K562 (cell line): ENCODE results near the gene MAGI1. TPM values are rescaled to one million over a fixed set of nuclear protein-coding genes. Genes with fewer than 3 reads are reported as not detected.

Source experiments
- ATAC-seq: fragments of 200-7000 bp; cut with Tn5 transposase; 3 replicates; pipeline ENCODE4 v1.9.1; 2020; ENCODE audit warnings: moderate library complexity
- BruUV-seq: library from RNA; stranded (reverse); fragments of 400-500 nt; replicated peaks from 2 replicates; lab custom pipeline; 2021; lab: Mats Ljungman, UMichigan
- CTCF ChIA-PET: fragments of 300-600 bp; formaldehyde crosslinking; extraction: SDS; loops from one replicate; lab custom pipeline; 2021; ENCODE audit warnings: low intra/inter-chr PET ratio; lab: Yijun Ruan, JAX
- POLR2A ChIA-PET: fragments of 300-600, 350-650 bp; sonication (Branson Sonifier 250); formaldehyde crosslinking; extraction: SDS; loops from one replicate; lab custom pipeline; 2021; ENCODE audit warnings: antibody characterized with exemption, inconsistent platforms; lab: Yijun Ruan, JAX
- DNase-seq, 4 experiments: peaks; one replicate each; pipeline versions ENCODE4 v3.0.0 to v3.0.0-alpha.2; 2011 to 2018; ENCODE audit warnings: low spot score in 3 of 4, mixed read lengths in 3 of 4; ENCODE audit errors: extremely low read depth in 1 of 4
- FAIRE-seq: peaks from 2 replicates; lab custom pipeline; 2011; peaks lifted over from hg19 to GRCh38; lab: Jason Lieb, UNC
- H2AFZ ChIP-seq: 2 replicates; pipeline ENCODE4 v1.6.0; 2011; ENCODE audit warnings: low read depth, low read length, control low read depth, inconsistent platforms
- H3K27ac ChIP-seq: fragments of 200-600 bp; 3 replicates; pipeline ENCODE4 v1.8.0; 2011; ENCODE audit warnings: low read depth, mild to moderate bottlenecking, control low read depth, inconsistent platforms, low read length, moderate library complexity, mixed read lengths; ENCODE audit errors: extremely low read depth
- H3K27me3 ChIP-seq, 2 experiments: fragments of 300-600 bp in 1 of 2; 2 replicates in 1 of 2; 3 replicates in 1 of 2; pipeline versions ENCODE4 v1.6.0 to v1.8.0; 2011; ENCODE audit warnings: inconsistent platforms in 2 of 2, low read length in 2 of 2, mild to moderate bottlenecking in 1 of 2, mixed read lengths in 1 of 2, moderate library complexity in 1 of 2; ENCODE audit not compliant: control insufficient read depth in 2 of 2, insufficient read depth in 2 of 2
- H3K36me3 ChIP-seq: fragments of 300-600 bp; 3 replicates; pipeline ENCODE4 v1.8.0; 2011; ENCODE audit warnings: mild to moderate bottlenecking, low read length, inconsistent platforms; ENCODE audit not compliant: control insufficient read depth, insufficient read depth
- H3K4me1 ChIP-seq, 2 experiments: fragments of 200-600 bp in 1 of 2; replicated peaks in 1 of 2; 2 replicates in 1 of 2; 3 replicates in 1 of 2; pipeline versions ENCODE4 v1.5.1 to v1.8.0; 2011; ENCODE audit warnings: inconsistent platforms in 2 of 2, low read length in 2 of 2, mild to moderate bottlenecking in 1 of 2, mixed read lengths in 1 of 2, moderate library complexity in 1 of 2; ENCODE audit not compliant: control insufficient read depth in 2 of 2, insufficient read depth in 2 of 2
- H3K4me2 ChIP-seq: 2 replicates; pipeline ENCODE4 v1.6.1; 2011; ENCODE audit warnings: low read length, control low read depth, inconsistent platforms, mixed read lengths; ENCODE audit not compliant: insufficient read depth
- H3K4me3 ChIP-seq: fragments of 200-600 bp; sonication (generic), shearing (Covaris generic); 2 replicates; pipeline ENCODE4 v1.5.1; 2016; ENCODE audit warnings: control low read depth, inconsistent platforms
- H3K79me2 ChIP-seq: fragments of 200-600 bp; 3 replicates; pipeline ENCODE4 v1.8.0; 2011; ENCODE audit warnings: low read length, inconsistent platforms; ENCODE audit not compliant: control insufficient read depth, insufficient read depth
- H3K9ac ChIP-seq, 2 experiments: 2 replicates each; pipeline versions ENCODE4 v1.6.0 to v1.6.1; 2011; ENCODE audit warnings: low read depth in 2 of 2, low read length in 2 of 2, control low read depth in 1 of 2, inconsistent platforms in 1 of 2, mild to moderate bottlenecking in 1 of 2, mixed read lengths in 1 of 2; ENCODE audit not compliant: insufficient read depth in 1 of 2
- H3K9me1 ChIP-seq: one replicate; pipeline ENCODE4 v1.6.0; 2011; ENCODE audit warnings: inconsistent platforms, mild to moderate bottlenecking, low read length, moderate library complexity; ENCODE audit not compliant: control insufficient read depth, insufficient read depth
- H3K9me3 ChIP-seq: replicated peaks from 2 replicates; pipeline ENCODE4 v1.5.1; 2011; ENCODE audit warnings: low read depth, low read length, inconsistent platforms; ENCODE audit not compliant: control insufficient read depth, insufficient read depth
- H4K20me1 ChIP-seq: replicated peaks from 2 replicates; pipeline ENCODE4 v1.6.1; 2011; ENCODE audit warnings: low read length, inconsistent platforms, mixed read lengths; ENCODE audit not compliant: control insufficient read depth, insufficient read depth
- KHSRP ChIP-seq: fragments of 450-650 bp; IDR thresholded peaks from 2 replicates; pipeline ENCODE4 v1.6.1; 2017
- MCM2 ChIP-seq: fragments of 450-650 bp; IDR thresholded peaks from 2 replicates; pipeline ENCODE4 v1.6.1; 2017; ENCODE audit warnings: low read depth, mild to moderate bottlenecking
- NONO ChIP-seq, 2 experiments: fragments of 200-400 bp in 1 of 2; fragments of 450-650 bp in 1 of 2; formaldehyde crosslinking in 1 of 2; IDR thresholded peaks; 2 replicates each; pipeline ENCODE4 v1.6.1; 2017; ENCODE audit warnings: low read depth in 2 of 2, mild to moderate bottlenecking in 2 of 2, moderate library complexity in 2 of 2, low read length in 1 of 2
- WGBS: fragments of 100-300 bp; shearing (Covaris generic); methylation state at CpG from one replicate; pipeline ENCODE4 v1.1.6; 2016; ENCODE audit warnings: low coverage, mixed read lengths; ENCODE audit not compliant: insufficient coverage; ENCODE audit errors: missing lambda C conversion rate; 5-methylcytosine and 5-hydroxymethylcytosine counted together
- in situ Hi-C: fragments of 300-500 bp; cut with MboI; formaldehyde crosslinking; loops from 4 replicates; pipeline ENCODE4 v1.15.0; 2018; ENCODE audit warnings: inconsistent platforms, mixed read lengths
- intact Hi-C: fragments of 100-400 bp; cut with micrococcal nuclease; formaldehyde crosslinking; loops from 2 replicates; pipeline ENCODE4 v1.14.2; 2022
- polyA plus RNA-seq, 8 experiments: library from polyadenylated mRNA; depleted of rRNA in 4 of 8; stranded (reverse) in 5 of 8; unstranded in 3 of 8; fragments of >200 nt; fragmentation: Nextera tagmentation in 2 of 8; fragmentation: Illumina TruSeq in 1 of 8; extraction: Ambion mirVana in 2 of 8; extraction: Trizol in 1 of 8; gene quantifications; 2 replicates each; pipeline versions ENCODE4 v1.2.1 to v1.2.3, GENCODE V29; 2011 to 2014; ENCODE audit warnings: inconsistent platforms in 1 of 8, missing spikeins in 1 of 8
- total RNA-seq, 7 experiments: library from RNA; depleted of rRNA in 6 of 7; stranded (reverse); fragments of >200 nt in 6 of 7; fragmentation: Illumina TruSeq in 2 of 7; extraction: Trizol in 2 of 7; gene quantifications; 2 replicates each; pipeline versions ENCODE4 v1.2.1 to v1.2.3, GENCODE V29; 2011 to 2021; ENCODE audit warnings: low replicate concordance in 1 of 7
- TF ChIP-seq, protein P1 (sequence below): fragments of 200-600 bp; sonication (generic); IDR thresholded peaks from one replicate; pipeline ENCODE4 v1.6.1; 2012; ENCODE audit warnings: mild to moderate bottlenecking, low read depth, low read length, inconsistent platforms

The MAGI1 gene
- total and polyA plus RNA-seq, 9 of the 15 experiments (the other 6 are each of a cell fraction or from before 2014, with no cell fraction given) = 7.8 to 59.4 (median 43.2) TPM

DNA sequence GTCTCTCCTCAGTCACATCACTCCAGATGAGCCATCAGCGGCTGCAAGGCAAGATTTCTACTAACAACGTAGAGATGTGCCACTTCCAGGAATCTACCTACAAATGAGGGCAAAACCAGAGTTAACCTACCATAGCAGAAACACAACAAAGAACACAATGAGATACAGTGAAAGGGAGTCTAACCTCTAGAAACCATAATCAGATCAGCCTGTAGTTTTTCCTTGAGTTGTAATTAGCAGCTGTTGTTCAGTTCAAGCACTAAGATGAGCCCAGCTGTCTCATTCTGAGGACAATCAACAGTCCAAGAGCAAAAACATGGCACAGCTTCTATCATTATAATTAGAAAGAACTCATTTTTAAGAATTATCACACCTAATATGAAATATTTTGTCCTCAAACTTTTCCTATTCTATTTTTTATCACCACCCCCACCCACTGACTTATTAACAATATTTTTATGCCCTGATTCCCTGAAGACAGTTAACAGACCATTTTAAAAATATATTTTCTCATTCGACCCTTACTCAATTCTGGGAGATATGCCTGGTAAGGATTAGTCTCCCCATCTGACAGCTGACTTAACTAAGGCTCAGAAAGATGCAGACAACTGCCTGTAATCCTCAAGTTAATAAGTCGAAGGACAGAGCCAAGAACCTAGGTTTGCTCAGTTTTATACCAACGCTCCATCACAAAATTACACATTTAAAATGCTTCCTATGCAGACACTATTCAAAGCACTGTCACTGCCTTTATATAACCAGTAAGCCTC, 50.1 kb downstream of the MAGI1 start:
- no TSS peak for BruUV-seq
- POLR2A ChIA-PET = no interaction called here
- Histone ChIP-seq H3K9ac (no peak overlapping the region), H3K4me2 (no peak overlapping the region), H2AFZ (no peak overlapping the region), H3K79me2 (no peaks in the 10 kb centered on the region), H3K9me3 (no peaks in the 10 kb centered on the region), H3K36me3 (no peaks in the 10 kb centered on the region), H3K27ac (no peak overlapping the region), H3K27me3 (no peaks in the 10 kb centered on the region), H3K4me3 (no peak overlapping the region), H3K4me1 (no peaks in the 10 kb centered on the region), H3K9me1 (no peaks in the 10 kb centered on the region), H4K20me1 (no peaks in the 10 kb centered on the region)
- intact Hi-C loops (no loop called here), in situ Hi-C loops (no loop called here)
- FAIRE-seq = no peak
- CTCF ChIA-PET = no interaction called here
- no peak for ATAC-seq
- 0% methylated on average over 5 of the region's 5 CpGs for WGBS
- no peak for DNase-seq
- TF ChIP-seq KHSRP (no peak), MCM2 (no peak), NONO (IDR thresholded peaks at IDR 0.05; ENCODE audit: low read depth in 2 of 2, low read length in 1 of 2) (no peak)
- TF ChIP-seq, protein P1, sequence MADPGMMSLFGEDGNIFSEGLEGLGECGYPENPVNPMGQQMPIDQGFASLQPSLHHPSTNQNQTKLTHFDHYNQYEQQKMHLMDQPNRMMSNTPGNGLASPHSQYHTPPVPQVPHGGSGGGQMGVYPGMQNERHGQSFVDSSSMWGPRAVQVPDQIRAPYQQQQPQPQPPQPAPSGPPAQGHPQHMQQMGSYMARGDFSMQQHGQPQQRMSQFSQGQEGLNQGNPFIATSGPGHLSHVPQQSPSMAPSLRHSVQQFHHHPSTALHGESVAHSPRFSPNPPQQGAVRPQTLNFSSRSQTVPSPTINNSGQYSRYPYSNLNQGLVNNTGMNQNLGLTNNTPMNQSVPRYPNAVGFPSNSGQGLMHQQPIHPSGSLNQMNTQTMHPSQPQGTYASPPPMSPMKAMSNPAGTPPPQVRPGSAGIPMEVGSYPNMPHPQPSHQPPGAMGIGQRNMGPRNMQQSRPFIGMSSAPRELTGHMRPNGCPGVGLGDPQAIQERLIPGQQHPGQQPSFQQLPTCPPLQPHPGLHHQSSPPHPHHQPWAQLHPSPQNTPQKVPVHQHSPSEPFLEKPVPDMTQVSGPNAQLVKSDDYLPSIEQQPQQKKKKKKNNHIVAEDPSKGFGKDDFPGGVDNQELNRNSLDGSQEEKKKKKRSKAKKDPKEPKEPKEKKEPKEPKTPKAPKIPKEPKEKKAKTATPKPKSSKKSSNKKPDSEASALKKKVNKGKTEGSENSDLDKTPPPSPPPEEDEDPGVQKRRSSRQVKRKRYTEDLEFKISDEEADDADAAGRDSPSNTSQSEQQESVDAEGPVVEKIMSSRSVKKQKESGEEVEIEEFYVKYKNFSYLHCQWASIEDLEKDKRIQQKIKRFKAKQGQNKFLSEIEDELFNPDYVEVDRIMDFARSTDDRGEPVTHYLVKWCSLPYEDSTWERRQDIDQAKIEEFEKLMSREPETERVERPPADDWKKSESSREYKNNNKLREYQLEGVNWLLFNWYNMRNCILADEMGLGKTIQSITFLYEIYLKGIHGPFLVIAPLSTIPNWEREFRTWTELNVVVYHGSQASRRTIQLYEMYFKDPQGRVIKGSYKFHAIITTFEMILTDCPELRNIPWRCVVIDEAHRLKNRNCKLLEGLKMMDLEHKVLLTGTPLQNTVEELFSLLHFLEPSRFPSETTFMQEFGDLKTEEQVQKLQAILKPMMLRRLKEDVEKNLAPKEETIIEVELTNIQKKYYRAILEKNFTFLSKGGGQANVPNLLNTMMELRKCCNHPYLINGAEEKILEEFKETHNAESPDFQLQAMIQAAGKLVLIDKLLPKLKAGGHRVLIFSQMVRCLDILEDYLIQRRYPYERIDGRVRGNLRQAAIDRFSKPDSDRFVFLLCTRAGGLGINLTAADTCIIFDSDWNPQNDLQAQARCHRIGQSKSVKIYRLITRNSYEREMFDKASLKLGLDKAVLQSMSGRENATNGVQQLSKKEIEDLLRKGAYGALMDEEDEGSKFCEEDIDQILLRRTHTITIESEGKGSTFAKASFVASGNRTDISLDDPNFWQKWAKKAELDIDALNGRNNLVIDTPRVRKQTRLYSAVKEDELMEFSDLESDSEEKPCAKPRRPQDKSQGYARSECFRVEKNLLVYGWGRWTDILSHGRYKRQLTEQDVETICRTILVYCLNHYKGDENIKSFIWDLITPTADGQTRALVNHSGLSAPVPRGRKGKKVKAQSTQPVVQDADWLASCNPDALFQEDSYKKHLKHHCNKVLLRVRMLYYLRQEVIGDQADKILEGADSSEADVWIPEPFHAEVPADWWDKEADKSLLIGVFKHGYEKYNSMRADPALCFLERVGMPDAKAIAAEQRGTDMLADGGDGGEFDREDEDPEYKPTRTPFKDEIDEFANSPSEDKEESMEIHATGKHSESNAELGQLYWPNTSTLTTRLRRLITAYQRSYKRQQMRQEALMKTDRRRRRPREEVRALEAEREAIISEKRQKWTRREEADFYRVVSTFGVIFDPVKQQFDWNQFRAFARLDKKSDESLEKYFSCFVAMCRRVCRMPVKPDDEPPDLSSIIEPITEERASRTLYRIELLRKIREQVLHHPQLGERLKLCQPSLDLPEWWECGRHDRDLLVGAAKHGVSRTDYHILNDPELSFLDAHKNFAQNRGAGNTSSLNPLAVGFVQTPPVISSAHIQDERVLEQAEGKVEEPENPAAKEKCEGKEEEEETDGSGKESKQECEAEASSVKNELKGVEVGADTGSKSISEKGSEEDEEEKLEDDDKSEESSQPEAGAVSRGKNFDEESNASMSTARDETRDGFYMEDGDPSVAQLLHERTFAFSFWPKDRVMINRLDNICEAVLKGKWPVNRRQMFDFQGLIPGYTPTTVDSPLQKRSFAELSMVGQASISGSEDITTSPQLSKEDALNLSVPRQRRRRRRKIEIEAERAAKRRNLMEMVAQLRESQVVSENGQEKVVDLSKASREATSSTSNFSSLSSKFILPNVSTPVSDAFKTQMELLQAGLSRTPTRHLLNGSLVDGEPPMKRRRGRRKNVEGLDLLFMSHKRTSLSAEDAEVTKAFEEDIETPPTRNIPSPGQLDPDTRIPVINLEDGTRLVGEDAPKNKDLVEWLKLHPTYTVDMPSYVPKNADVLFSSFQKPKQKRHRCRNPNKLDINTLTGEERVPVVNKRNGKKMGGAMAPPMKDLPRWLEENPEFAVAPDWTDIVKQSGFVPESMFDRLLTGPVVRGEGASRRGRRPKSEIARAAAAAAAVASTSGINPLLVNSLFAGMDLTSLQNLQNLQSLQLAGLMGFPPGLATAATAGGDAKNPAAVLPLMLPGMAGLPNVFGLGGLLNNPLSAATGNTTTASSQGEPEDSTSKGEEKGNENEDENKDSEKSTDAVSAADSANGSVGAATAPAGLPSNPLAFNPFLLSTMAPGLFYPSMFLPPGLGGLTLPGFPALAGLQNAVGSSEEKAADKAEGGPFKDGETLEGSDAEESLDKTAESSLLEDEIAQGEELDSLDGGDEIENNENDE = no peak
